Fibroblast of the aortic adventitia (primary cell): ENCODE results near the gene SLC12A4. TPM values are rescaled to one million over a fixed set of nuclear protein-coding genes. Genes with fewer than 3 reads are reported as not detected.

Experiments used
- DNase-seq: peaks from one replicate; pipeline ENCODE4 v3.0.0-alpha.2; 2010; ENCODE audit warnings: low read depth
- H3K4me3 ChIP-seq: 2 replicates; pipeline ENCODE4 v1.5.1; 2011; ENCODE audit warnings: low read depth, mild to moderate bottlenecking, control low read depth, low read length, moderate library complexity
- total RNA-seq: library from RNA; depleted of rRNA; stranded (reverse); fragments of >200 nt; gene quantifications from 2 replicates; pipeline ENCODE4 v1.2.3, GENCODE V29; 2012; ENCODE audit warnings: low replicate concordance
- TF ChIP-seq, protein P1 (sequence below): IDR thresholded peaks from 2 replicates; pipeline ENCODE4 v1.5.1; 2011; ENCODE audit warnings: mild to moderate bottlenecking, low read length, control low read depth, inconsistent platforms; ENCODE audit not compliant: insufficient read depth

Gene SLC12A4
- total RNA-seq, 1 donor = 65.6 TPM

DNA sequence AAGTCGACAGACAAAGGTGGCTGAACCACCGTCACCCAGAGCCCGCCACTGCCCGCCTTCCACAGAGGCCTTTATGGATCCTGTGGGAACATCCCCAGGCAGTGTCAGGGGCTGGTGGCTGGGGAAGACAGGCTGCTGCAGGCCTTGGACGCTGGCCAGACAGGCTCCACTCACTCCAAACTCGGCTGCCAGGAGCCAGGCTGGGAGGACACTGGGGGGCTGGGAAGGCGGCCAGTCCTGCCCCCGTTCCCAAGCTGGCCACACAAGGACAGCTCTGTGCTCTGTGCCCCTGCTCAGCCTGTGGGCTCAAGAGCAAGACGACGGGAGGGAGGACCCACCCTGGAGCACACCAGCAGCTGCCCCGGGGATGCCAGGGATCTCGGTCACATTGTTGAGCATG is 17.0 kb downstream of the SLC12A4 start:
- no peak for DNase-seq
- H3K4me3 ChIP-seq = no peak overlapping the region
- TF ChIP-seq, protein P1, sequence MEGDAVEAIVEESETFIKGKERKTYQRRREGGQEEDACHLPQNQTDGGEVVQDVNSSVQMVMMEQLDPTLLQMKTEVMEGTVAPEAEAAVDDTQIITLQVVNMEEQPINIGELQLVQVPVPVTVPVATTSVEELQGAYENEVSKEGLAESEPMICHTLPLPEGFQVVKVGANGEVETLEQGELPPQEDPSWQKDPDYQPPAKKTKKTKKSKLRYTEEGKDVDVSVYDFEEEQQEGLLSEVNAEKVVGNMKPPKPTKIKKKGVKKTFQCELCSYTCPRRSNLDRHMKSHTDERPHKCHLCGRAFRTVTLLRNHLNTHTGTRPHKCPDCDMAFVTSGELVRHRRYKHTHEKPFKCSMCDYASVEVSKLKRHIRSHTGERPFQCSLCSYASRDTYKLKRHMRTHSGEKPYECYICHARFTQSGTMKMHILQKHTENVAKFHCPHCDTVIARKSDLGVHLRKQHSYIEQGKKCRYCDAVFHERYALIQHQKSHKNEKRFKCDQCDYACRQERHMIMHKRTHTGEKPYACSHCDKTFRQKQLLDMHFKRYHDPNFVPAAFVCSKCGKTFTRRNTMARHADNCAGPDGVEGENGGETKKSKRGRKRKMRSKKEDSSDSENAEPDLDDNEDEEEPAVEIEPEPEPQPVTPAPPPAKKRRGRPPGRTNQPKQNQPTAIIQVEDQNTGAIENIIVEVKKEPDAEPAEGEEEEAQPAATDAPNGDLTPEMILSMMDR = no peak

DNA sequence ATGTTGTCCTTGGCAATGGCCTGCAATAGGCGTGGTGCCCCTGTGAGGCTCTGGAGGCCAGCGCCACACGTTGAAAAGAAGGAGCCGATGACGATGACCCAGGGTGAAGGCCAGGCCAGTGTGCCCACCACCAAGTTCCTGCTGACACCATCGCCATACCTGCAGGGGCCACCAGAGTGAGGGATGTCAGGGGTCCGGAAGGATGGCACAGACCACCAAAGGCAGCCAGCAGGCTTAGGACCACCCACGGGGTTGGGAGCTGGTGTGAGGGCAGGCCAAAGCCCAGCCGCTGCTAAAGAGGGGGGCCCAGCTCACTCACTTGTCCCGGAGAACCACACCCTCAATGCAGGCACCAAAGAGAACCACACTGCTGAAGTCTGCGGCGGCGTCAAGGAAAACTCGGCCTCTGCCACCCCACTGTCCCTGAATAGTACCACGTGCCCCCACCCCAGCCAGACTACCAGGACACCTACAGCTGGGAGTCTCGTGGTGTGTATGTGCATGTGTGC is 18.0 kb downstream of the SLC12A4 start:
- no peak overlapping the region for H3K4me3 ChIP-seq
- no peak for DNase-seq
- TF ChIP-seq, protein P1 = no peak

DNA sequence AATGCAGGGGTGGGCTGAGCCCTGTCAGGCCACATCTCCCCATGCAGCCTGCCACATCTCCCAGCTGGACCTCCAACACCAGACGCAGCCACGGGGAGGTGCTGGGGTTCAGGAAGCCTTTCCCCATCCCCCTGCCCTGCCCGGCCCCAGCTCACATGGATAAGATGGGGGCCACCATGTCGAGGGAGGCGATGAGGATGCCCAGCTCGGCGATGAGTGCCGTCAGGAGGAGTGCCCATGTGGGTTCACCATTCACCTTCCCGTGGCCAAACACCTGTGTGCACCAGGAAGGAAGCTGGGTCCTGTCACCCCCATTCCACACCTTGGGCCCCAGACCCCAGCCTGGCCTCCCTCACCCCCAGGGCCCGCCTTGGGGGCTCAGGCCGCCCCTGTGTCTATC is 18.8 kb downstream of the SLC12A4 start:
- TF ChIP-seq, protein P1 = no peak
- no peak overlapping the region for H3K4me3 ChIP-seq
- no peak for DNase-seq

DNA sequence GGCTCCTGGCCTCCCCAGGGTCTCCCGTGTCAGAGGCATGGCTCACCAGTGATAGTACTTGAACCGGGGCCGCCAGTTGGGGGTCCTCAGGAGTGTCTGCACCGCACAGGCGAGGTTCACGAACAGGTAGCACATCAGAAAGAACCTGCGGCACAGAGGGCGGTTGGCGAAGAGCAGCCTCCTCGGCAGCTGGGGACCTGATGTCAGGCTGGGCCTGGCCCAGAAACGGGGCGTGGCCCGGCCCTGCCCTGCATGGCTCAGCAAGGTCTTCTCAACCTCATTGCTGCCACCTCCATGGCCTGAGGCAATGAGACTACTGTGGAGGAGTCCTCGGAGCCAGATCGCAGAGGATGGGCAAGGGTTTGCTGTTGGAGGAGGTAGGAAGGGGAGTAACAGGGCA is 20.4 kb downstream of the SLC12A4 start:
- no peak overlapping the region for H3K4me3 ChIP-seq
- DNase-seq = no peak
- TF ChIP-seq, protein P1 = no peak

DNA sequence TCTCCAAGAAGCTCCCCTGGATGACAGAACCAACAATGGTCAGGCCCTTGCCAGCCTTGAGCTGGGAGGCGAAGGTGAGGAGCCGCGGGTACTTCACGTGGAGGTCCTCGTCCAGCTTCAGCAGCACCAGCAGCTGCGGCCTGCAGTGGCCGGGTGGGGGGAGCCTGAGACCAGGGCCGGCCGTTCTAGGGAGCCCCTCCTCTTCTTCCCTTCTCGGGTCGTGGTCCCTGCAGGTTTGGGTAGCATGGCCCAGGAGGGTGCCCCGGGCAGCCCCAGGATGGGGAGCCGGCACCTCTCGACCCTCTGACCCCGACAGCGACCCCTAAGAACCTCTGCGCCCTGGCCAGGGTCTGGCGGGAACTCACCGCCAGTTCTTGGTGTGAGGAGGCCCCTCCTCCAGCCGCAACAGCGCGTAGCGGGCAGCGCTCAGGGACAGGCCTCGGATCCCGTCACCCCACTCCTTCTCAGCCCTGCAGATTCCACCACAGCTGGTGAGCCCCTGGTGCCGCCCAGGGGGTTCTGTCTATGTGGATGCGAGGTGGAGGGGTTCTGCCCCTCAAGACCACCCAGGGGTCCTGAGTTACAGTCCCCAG is 21.4 kb downstream of the SLC12A4 start:
- no peak for DNase-seq
- no peak overlapping the region for H3K4me3 ChIP-seq
- TF ChIP-seq, protein P1 = no peak

DNA sequence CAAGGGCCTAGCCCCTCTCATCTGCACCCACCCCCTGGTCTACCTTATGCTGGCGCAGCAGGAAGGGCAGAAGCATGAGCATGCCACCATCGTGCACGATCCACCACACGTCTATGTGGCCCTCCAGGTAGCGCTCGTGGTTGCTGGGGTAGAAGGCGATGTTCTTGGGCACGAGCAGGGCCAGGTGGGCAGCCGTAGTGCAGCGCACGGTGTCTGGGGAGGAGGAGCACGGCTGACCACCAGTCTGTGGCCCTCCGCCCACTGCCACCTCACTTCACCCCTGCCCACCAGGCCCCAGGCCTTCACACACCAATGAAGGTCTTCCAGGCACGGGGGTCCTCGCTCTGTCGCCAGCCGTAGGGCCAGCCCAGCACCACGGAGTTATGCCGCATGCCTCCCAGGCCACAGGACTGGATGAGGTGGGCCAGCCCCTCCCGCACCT is 22.3 kb downstream of the SLC12A4 start:
- TF ChIP-seq, protein P1 = no peak
- DNase-seq = no peak
- H3K4me3 ChIP-seq = no peak overlapping the region

DNA sequence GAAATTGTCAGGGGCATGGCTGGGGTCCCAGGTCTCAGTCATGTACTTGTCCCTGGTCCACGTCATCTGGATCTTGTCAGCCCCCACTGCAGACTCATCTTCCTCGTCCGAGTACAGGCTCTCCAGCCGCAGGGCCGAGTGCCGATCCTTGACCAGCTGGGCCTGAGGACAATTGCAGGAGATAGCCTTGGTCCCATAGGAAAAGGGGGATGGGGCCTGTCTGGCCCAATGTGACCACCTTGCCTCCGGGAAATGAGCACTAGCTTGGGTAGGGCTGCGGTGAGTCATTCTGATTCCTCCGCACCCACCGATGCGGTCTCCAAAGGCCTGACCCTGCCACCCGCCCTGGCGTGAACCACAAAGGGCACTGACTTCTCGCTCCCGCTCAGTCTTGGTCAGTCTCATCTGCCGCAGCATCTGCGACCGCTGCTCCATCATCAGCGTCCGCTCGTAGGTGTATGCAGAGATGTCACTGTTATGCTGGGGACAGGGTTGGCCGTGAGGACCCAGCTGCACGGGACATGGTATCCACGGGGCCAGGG is 23.0 kb downstream of the SLC12A4 start:
- H3K4me3 ChIP-seq = no peak overlapping the region
- TF ChIP-seq, protein P1 = no peak
- no peak for DNase-seq
